Endothelial cell (in vitro differentiated cells): ENCODE measurements around the gene PRDM15. TPM values are rescaled to one million over a fixed set of nuclear protein-coding genes. Genes with fewer than 3 reads are reported as not detected.

Experiments used
- DNase-seq: peaks from one replicate; pipeline ENCODE4 v3.0.0; 2021; ENCODE audit warnings: low spot score
- H3K27ac Mint-ChIP-seq: one replicate; pipeline ENCODE4 v1.8.0; 2021; ENCODE audit warnings: mixed read lengths, inconsistent platforms; ENCODE audit not compliant: unreplicated experiment
- H3K27me3 Mint-ChIP-seq: one replicate; pipeline ENCODE4 v1.8.0; 2021; ENCODE audit warnings: mild to moderate bottlenecking, moderate library complexity, mixed read lengths, inconsistent platforms; ENCODE audit not compliant: unreplicated experiment
- H3K36me3 Mint-ChIP-seq: one replicate; pipeline ENCODE4 v1.8.0; 2021; ENCODE audit warnings: mild to moderate bottlenecking, low read depth, mixed read lengths, inconsistent platforms; ENCODE audit not compliant: unreplicated experiment
- H3K4me1 Mint-ChIP-seq: one replicate; pipeline ENCODE4 v1.8.0; 2021; ENCODE audit warnings: mild to moderate bottlenecking, mixed read lengths, inconsistent platforms; ENCODE audit not compliant: unreplicated experiment
- H3K4me3 Mint-ChIP-seq: one replicate; pipeline ENCODE4 v1.8.0; 2021; ENCODE audit warnings: mild to moderate bottlenecking, mixed read lengths, inconsistent platforms; ENCODE audit not compliant: unreplicated experiment
- H3K9me3 Mint-ChIP-seq: one replicate; pipeline ENCODE4 v1.8.0; 2021; ENCODE audit warnings: mixed read lengths, inconsistent platforms; ENCODE audit not compliant: unreplicated experiment
- CTCF ChIP-seq: fragments of 200-600 bp; sonication (generic); IDR thresholded peaks from one replicate; pipeline ENCODE4 v1.5.0; 2021; ENCODE audit warnings: antibody characterized with exemption; ENCODE audit not compliant: unreplicated experiment
- total RNA-seq: library from RNA; stranded (reverse); fragmentation: NEBNext Ultra II Directional; extraction: Animal tissue kit (Norgen Biotek cat#: 25700); gene quantifications from one replicate; pipeline ENCODE4 v1.2.1, GENCODE V29; 2021; ENCODE audit not compliant: unreplicated experiment

PRDM15 gene
- total RNA-seq, 1 donor from 2014 or later, result 7.5 TPM

GRCh38 chr21:41751611-41752011 is 127.5 kb downstream of the PRDM15 start:
- Mint-ChIP-seq H3K27me3 (peaks cover 6% of the 10 kb centered on the region), H3K27ac (no peak overlapping the region), H3K4me3 (no peak overlapping the region), H3K36me3 (peaks cover 18% of the 10 kb centered on the region), H3K4me1 (peaks cover 17% of the 10 kb centered on the region), H3K9me3 (no peaks in the 10 kb centered on the region)
- no peak for DNase-seq
- no peak for TF ChIP-seq CTCF

- no peak for TF ChIP-seq CTCF
- Mint-ChIP-seq H3K9me3 (no peaks in the 10 kb centered on the region), H3K27ac (no peak overlapping the region), H3K4me3 (no peak overlapping the region), H3K36me3 (peaks cover 15% of the 10 kb centered on the region), H3K4me1 (peaks cover 17% of the 10 kb centered on the region), H3K27me3 (peaks cover 6% of the 10 kb centered on the region)
- no peak for DNase-seq
Observed at GRCh38 chr21:41750532-41751151, 128.5 kb downstream of the PRDM15 start.

GRCh38 chr21:41750051-41750450 is 129.1 kb downstream of the PRDM15 start:
- no peaks in the 10 kb centered on the region for H3K9me3 Mint-ChIP-seq
- no peak for DNase-seq
- TF ChIP-seq CTCF, result no peak
- peaks cover 17% of the 10 kb centered on the region for H3K4me1 Mint-ChIP-seq
- H3K36me3 Mint-ChIP-seq, result peaks cover 20% of the 10 kb centered on the region
- peaks cover 6% of the 10 kb centered on the region for H3K27me3 Mint-ChIP-seq
- no peak overlapping the region for H3K27ac Mint-ChIP-seq
- no peak overlapping the region for H3K4me3 Mint-ChIP-seq

GRCh38 chr21:41749286-41749685 is 129.9 kb downstream of the PRDM15 start:
- TF ChIP-seq CTCF, result no peak
- Mint-ChIP-seq H3K4me1 (peaks cover 16% of the 10 kb centered on the region), H3K36me3 (peaks cover 23% of the 10 kb centered on the region), H3K4me3 (no peak overlapping the region), H3K27ac (no peak overlapping the region), H3K9me3 (no peaks in the 10 kb centered on the region), H3K27me3 (peaks cover 6% of the 10 kb centered on the region)
- DNase-seq, result no peak

Other genes with a start within 250 kb of the PRDM15 start
- 9.6 TPM for gene RIPK4, start 112.3 kb downstream of the PRDM15 start, total RNA-seq
- 34.3 TPM for gene C2CD2, start 74.7 kb upstream of the PRDM15 start, total RNA-seq
- 8.4 TPM for gene ZBTB21, start 131.0 kb upstream of the PRDM15 start, total RNA-seq
- not detected for gene UMODL1, start 192.0 kb upstream of the PRDM15 start, total RNA-seq